Panc1 (cell line): ENCODE results near the gene RNF43.

ENCODE experiments used
- CTCF ChIP-seq: fragments of 450-650 bp; IDR thresholded peaks from 2 replicates; pipeline ENCODE4 v1.5.1; 2017; ENCODE audit warnings: mild to moderate bottlenecking
- POLR2AphosphoS5 ChIP-seq: IDR thresholded peaks from 2 replicates; pipeline ENCODE4 v1.6.1; 2012; ENCODE audit warnings: mild to moderate bottlenecking, low read depth, low read length, moderate library complexity
- REST ChIP-seq, 2 experiments: IDR thresholded peaks; 2 replicates each; pipeline ENCODE4 v1.6.1; 2011 to 2012; ENCODE audit warnings: low read depth in 2 of 2, control low read depth in 1 of 2, low read length in 1 of 2, mild to moderate bottlenecking in 1 of 2, moderate library complexity in 1 of 2; ENCODE audit not compliant: insufficient read depth in 1 of 2
- TCF7L2 ChIP-seq: IDR thresholded peaks from 2 replicates; pipeline ENCODE4 v1.6.1; 2011; ENCODE audit warnings: mild to moderate bottlenecking, low read depth, low read length, inconsistent platforms

- TF ChIP-seq CTCF (no peak), POLR2AphosphoS5 (no peak), REST (IDR thresholded peaks at IDR 0.05; ENCODE audit: insufficient read depth in 1 of 2, low read depth in 2 of 2, low read length in 1 of 2) (no peak), TCF7L2 (no peak)
Observed at GRCh38 chr17:58378733-58379510, 38.4 kb downstream of the RNF43 start.
